ENCODE data around the gene PREB.

GRCh38 chr2:27177441-27178351, 43.3 kb upstream of the PREB start:
- TF ChIP-seq CTCF (IDR thresholded peaks at IDR 0.05) (no peak), POLR2A (IDR thresholded peaks at IDR 0.05) (no peak), EP300 (IDR thresholded peaks at IDR 0.05) (no peak), POLR2AphosphoS5 (IDR thresholded peaks at IDR 0.05) (no peak)
